ENCODE results near the gene ALDH7A1. TPM values are rescaled to one million over a fixed set of nuclear protein-coding genes. Genes with fewer than 3 reads are reported as not detected.
"Not testable (repeated sequence)": the region's sequence is repeated elsewhere in the genome, so short reads cannot be mapped to it uniquely, and the experiment has no call there.

ALDH7A1 gene
- total RNA-seq, 2 donors from 2014 or later, result 2.4 to 3.3 TPM

DNA sequence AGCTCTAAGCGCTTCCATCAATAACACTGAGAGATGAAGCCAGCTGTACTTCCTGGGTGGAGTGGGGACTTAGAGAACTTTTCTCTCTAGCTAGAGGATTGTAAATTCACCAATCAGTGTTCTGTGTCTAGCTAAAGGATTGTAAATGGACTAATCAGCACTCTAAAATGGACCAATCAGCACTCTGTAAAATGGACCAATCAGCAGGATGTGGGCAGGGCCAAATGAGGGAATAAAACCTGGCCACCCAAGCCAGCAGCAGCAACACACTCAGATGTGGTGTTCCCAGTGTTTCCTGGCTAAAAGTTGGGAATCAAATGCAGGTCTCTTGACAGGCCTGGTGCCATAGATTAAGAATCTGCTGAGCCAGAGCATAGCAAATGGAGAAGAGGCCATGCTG, 60.5 kb downstream of the ALDH7A1 start:
- no peaks in the 10 kb centered on the region for H3K9me3 Mint-ChIP-seq
- no peak overlapping the region for H3K4me3 Mint-ChIP-seq

DNA sequence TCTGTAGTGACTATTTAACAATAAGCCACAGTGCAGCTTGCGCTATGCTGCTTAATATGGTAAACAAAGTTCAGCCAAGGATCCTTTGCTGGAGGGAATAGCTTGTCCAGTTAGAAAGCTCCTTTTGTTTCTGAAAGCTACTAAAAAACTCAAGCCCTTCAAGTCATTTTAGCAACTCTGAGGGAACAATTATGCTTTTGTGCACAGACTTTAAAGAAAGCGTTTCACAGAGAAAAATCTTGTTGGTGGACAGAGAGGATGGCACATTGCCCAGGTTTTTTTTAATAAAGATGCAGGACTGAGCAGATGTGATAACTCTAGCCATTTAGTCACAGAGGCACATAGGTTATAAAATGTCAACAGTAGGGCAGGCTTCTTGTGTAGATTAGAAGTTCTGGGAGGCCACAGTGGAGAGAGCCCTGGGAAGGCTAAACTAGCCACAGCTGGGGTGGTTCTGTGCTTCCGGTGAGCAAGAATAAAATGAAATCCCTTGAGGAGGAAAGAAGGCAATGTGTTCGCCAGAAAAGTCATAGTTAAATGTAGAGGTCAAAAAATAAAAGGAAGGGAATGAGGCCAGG, 63.4 kb downstream of the ALDH7A1 start:
- Mint-ChIP-seq H3K27me3 (no peaks in the 10 kb centered on the region), H3K27ac (no peak overlapping the region), H3K9me3 (no peaks in the 10 kb centered on the region), H3K4me3 (no peak overlapping the region), H3K4me1 (no peaks in the 10 kb centered on the region), H3K36me3 (ENCODE audit: low read depth) (no peaks in the 10 kb centered on the region)
- ATAC-seq (replicated peaks), result no peak

More for the DNA sequence above, 60.5 kb downstream of the ALDH7A1 start:
- H3K36me3 Mint-ChIP-seq (ENCODE audit: low read depth), result no peaks in the 10 kb centered on the region
- no peaks in the 10 kb centered on the region for H3K4me1 Mint-ChIP-seq
- no peak for ATAC-seq (replicated peaks)
- H3K27ac Mint-ChIP-seq, result no peak overlapping the region
- no peaks in the 10 kb centered on the region for H3K27me3 Mint-ChIP-seq

DNA sequence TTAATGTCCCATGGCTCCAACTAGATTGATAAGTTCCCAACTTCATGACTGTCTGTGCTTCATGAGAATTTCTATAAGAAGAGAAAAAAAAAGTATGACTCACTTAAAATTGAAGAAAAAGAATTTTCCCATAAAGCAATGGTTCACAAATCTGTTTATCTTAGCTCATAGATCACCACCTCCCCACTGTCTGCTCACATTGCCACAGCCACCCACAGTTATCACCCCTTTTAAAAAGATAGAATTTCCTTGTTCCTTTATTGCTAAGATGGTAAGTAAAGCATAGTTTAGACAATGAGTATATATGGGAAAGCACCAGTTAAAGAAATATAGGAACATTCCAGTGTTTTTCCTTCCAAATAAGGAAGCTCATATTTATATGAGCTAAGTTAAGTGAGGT, 67.1 kb downstream of the ALDH7A1 start:
- H3K9me3 Mint-ChIP-seq, result no peaks in the 10 kb centered on the region
- H3K4me1 Mint-ChIP-seq, result no peaks in the 10 kb centered on the region

DNA sequence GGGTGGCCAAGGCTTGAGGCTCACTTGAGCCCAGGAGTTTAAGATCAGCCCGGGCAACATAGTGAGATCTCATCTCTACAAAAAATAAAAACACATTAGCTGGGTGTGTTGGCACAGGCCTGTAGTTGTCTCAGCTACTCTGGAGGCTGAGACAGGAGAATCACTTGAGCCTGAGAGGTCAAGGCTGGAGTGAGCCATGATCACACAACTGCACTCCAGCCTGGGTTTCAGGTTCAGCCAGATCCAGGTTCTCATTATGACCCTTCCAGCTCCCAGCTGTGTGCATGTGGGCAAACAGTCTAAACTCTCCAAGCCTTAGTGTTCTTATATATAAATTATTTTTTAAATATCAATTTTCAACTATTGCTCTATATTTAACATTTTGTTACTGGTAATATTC, 67.9 kb downstream of the ALDH7A1 start:
- no peaks in the 10 kb centered on the region for H3K9me3 Mint-ChIP-seq
- H3K36me3 Mint-ChIP-seq (ENCODE audit: low read depth), result no peaks in the 10 kb centered on the region
- H3K27me3 Mint-ChIP-seq, result no peaks in the 10 kb centered on the region
- no peaks in the 10 kb centered on the region for H3K4me1 Mint-ChIP-seq
- H3K27ac Mint-ChIP-seq, result no peak overlapping the region
- no peak overlapping the region for H3K4me3 Mint-ChIP-seq
- no peak for ATAC-seq (replicated peaks)

More for the DNA sequence above, 67.1 kb downstream of the ALDH7A1 start:
- Mint-ChIP-seq H3K36me3 (ENCODE audit: low read depth) (no peaks in the 10 kb centered on the region), H3K27me3 (no peaks in the 10 kb centered on the region), H3K27ac (no peak overlapping the region), H3K4me3 (no peak overlapping the region)
- no peak for ATAC-seq (replicated peaks)

DNA sequence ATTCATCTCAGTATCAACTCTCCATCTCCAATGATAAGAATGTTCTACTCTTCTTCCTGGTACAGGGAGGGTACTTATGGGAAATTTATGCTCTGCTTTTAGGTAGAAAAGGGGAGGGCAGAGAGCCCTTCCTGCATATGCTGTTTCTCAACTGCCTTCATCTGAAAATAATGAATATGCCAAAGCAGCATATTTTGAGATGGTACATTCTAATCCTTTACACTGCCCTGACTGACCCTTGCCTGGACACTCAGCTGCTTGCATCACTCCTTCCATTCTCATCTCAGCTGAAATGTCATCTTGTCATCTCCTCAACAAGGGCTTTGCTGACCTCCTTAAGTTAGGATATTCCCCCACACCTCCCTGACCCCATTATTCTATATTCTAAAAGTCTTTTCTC, 68.5 kb downstream of the ALDH7A1 start:
- Mint-ChIP-seq H3K36me3 (ENCODE audit: low read depth) (no peaks in the 10 kb centered on the region), H3K27me3 (no peaks in the 10 kb centered on the region), H3K27ac (no peak overlapping the region), H3K4me3 (no peak overlapping the region), H3K4me1 (no peaks in the 10 kb centered on the region), H3K9me3 (no peaks in the 10 kb centered on the region)
- ATAC-seq (replicated peaks), result no peak

DNA sequence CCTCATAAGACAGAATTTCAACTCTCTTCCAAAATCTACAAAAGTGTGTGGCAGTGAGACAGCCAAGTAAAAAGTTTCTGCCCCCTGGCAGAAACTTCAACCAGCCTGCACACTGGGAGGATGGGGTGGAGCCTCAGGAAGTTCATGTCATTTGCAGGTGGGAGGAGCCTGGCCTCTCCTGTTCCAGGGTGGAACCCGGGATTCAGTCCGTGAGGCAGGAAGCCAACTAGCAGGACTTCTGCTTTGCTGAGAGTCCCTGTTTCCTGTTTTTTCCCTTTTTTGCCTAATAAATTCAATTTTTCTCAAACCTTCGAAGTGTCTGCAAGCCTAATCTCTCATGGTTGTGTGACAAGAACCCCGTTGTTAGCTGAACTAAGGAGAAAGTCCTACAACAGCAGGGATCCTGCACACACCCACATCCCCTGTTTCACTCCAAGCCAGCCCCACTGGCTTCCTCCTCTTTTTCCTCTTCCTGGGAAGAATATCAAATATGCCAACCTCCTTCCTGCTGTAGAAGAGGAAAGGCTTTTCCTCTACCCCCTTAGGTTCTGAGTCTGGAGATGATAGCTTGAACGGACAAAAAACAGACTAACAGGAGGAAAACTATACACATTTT, 69.3 kb downstream of the ALDH7A1 start:
- no peak for ATAC-seq (replicated peaks)
- H3K27ac Mint-ChIP-seq, result no peak overlapping the region
- H3K4me1 Mint-ChIP-seq, result no peaks in the 10 kb centered on the region
- no peaks in the 10 kb centered on the region for H3K9me3 Mint-ChIP-seq
- no peak overlapping the region for H3K4me3 Mint-ChIP-seq
- no peaks in the 10 kb centered on the region for H3K27me3 Mint-ChIP-seq
- no peaks in the 10 kb centered on the region for H3K36me3 Mint-ChIP-seq (ENCODE audit: low read depth)

DNA sequence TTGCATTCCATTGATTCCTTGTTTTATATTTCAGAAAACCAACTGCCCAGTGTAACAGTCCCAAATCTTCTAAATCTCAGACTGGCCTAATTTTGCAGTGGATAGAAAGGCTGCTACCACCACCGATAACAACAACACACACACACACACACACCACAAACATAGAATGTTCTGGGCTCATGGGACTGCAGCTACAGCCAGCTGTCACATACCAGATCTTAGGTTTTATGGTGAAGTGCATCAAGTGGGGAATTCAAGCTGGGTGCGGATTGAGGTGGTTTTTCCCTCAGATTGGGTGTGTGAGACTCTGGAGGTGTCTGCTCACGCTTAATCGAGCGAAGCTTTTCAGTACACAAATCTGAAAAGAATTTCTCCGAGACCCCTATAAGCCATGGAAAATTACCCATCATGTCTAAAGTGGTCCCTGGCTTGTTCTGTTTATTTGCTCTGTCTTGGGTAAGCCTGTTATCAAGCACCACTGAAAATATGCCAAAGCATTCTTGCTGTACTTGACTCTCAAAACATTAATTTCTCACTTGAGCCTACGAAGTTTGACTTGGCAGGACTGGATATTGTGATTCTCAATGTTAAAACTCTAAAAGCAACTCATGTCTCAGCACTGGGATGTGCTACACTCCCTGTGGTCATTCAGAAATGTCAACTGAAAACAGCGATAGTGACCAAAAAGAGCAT, 71.1 kb downstream of the ALDH7A1 start:
- no peaks in the 10 kb centered on the region for H3K4me1 Mint-ChIP-seq
- no peak overlapping the region for H3K27ac Mint-ChIP-seq
- H3K9me3 Mint-ChIP-seq, result no peaks in the 10 kb centered on the region

DNA sequence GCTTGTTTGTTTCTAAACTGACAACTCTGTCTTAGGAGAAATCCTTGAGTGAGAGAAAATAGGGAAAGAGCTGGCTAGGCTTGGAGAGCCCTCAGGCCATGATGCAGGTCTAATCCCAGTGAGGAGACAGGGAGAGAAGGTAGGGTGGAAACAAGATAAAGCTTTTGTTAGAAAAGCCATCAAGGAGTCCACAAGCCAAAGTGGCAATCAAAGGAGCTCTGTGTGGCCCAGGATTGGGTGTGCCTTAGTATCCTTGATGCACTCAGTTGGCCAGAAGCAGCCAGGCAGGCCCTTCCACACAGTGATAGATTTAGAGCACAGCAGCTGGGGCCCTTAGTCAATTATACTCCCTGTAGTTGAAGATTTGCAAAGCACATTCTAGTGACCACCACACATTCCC, 73.9 kb downstream of the ALDH7A1 start:
- no peaks in the 10 kb centered on the region for H3K36me3 Mint-ChIP-seq (ENCODE audit: low read depth)
- no peaks in the 10 kb centered on the region for H3K27me3 Mint-ChIP-seq
- no peaks in the 10 kb centered on the region for H3K9me3 Mint-ChIP-seq
- no peak overlapping the region for H3K4me3 Mint-ChIP-seq
- no peaks in the 10 kb centered on the region for H3K4me1 Mint-ChIP-seq
- no peak overlapping the region for H3K27ac Mint-ChIP-seq
- no peak for ATAC-seq (replicated peaks)

More for the DNA sequence above, 71.1 kb downstream of the ALDH7A1 start:
- H3K27me3 Mint-ChIP-seq, result no peaks in the 10 kb centered on the region
- no peak for ATAC-seq (replicated peaks)
- no peak overlapping the region for H3K4me3 Mint-ChIP-seq
- no peaks in the 10 kb centered on the region for H3K36me3 Mint-ChIP-seq (ENCODE audit: low read depth)

DNA sequence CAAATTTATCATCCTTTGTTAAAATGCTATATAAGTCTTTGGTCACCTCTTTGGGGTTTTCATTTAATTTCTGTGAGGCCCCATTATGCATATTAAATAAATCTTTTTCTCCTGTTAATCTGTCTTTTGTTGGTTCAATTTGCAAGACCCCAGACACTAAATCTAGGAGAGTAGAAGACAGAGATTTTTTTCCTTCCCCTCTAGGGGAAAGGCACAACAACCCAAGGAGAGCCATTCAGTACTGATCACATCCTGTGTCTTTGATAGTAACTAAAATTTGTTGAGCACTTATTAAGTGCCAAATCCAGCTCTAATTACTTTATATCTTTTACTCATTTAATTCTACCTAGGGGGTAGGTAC, 74.4 kb downstream of the ALDH7A1 start:
- Mint-ChIP-seq H3K4me1 (no peaks in the 10 kb centered on the region), H3K27me3 (no peaks in the 10 kb centered on the region), H3K36me3 (ENCODE audit: low read depth) (no peaks in the 10 kb centered on the region), H3K9me3 (no peaks in the 10 kb centered on the region), H3K4me3 (no peak overlapping the region), H3K27ac (no peak overlapping the region)
- no peak for ATAC-seq (replicated peaks)

DNA sequence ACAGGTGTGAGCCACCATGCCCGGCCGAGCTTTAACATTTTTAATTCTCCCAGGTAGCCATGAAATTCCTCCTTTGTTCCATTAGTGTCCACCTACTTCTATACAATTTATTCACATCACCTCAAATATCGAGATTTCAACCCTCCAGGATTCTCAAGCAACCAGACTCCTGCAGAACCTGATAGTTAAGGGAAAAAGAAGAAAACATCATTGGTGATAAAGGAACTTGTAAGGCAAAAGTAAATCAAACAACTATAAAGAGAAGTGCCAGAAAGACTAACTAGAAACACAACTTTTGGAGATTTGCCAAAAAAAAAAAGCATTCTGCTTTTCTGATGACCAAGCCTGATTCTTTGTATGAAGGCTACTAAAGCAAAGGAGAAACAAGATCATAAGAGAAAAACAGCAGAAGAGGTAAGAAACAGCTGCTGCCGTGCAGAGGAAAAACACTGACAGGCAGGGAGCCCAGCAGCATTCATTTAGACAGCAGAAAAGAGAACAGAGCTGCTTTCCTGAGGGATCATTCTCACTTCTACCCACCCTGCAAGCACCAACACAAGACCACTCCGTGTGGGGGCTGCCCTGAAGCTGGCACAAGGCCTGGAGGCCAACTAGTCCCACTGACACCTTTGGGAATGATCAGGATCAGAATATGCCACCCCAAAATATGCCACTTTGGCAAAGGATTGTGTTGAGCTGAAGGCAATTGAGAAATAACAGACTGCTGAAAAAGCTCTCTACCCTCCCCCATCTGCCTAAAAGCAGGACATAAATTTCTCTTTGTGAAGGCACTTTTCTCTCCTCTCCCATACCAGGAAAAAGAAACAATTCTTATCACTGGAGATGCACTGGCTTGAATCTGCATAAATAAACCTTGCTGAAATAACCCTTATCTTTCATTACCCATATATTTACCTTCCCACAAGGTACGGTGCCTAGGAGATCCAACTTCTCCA, 75.1 kb downstream of the ALDH7A1 start:
- Mint-ChIP-seq H3K4me1 (no peaks in the 10 kb centered on the region), H3K27ac (no peak overlapping the region), H3K4me3 (no peak overlapping the region), H3K27me3 (no peaks in the 10 kb centered on the region), H3K36me3 (ENCODE audit: low read depth) (no peaks in the 10 kb centered on the region), H3K9me3 (no peaks in the 10 kb centered on the region)
- ATAC-seq (replicated peaks), result no peak

DNA sequence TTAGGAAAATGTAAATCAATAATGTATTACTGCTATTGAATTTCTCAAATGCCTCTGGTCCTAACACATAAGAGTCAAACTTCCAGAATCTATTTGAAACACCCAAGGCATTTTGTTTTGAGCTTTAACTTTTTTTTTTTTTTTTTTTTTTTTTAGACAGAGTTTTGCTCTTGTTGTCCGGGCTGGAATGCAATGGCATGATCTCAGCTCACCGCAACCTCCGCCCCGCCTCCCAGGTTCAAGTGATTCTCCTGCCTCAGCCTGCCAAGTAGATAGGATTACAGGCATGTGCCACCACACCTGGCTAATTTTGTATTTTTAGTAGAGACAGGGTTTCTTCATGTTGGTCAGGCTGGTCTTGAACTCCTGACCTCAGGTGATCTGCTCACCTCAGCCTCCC, 75.8 kb downstream of the ALDH7A1 start:
- not testable (repeated sequence) for H3K36me3 Mint-ChIP-seq (ENCODE audit: low read depth); H3K27ac Mint-ChIP-seq; ATAC-seq (replicated peaks); H3K4me3 Mint-ChIP-seq; H3K9me3 Mint-ChIP-seq; H3K4me1 Mint-ChIP-seq; H3K27me3 Mint-ChIP-seq

DNA sequence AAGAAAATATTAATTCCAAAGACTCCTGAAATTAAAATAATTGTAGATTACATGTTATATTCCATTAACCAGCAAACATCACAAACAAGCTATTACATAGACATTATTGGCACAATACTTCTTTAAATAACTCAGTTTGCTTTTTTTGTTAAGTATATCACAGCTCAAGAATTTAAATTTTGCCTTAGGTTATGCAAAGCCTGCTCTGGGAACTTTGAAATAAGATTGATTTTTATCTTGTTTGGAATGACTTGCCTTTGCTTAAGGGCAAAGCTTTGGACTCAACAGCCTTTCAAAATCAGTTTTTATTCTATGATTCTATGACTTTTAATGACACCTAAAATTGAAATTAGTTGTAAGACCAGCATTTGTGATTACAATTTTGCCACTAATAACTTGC, 78.2 kb downstream of the ALDH7A1 start:
- no peak for ATAC-seq (replicated peaks)
- Mint-ChIP-seq H3K4me3 (no peak overlapping the region), H3K4me1 (no peaks in the 10 kb centered on the region), H3K9me3 (no peaks in the 10 kb centered on the region), H3K27me3 (no peaks in the 10 kb centered on the region), H3K36me3 (ENCODE audit: low read depth) (no peaks in the 10 kb centered on the region), H3K27ac (no peak overlapping the region)

DNA sequence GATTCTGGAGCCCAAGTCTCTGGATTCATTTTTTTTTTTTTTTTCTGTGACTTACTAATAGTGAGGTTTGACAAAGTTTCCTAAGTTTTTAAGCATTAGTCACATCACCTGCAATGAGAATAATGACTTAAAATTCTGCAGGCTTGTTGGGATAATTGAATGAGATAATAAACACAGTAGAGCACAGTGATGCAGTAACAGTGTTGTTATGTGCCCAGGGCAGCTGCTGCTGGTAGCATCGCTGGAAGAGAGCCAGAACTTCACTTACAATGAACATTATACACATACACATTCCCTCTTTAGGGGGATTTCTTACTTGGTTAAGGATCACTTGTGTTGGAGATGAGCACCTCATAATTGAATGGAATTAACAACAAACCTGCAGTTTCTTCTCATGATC, 78.9 kb downstream of the ALDH7A1 start:
- H3K4me1 Mint-ChIP-seq, result no peaks in the 10 kb centered on the region
- no peak for ATAC-seq (replicated peaks)
- no peaks in the 10 kb centered on the region for H3K27me3 Mint-ChIP-seq

DNA sequence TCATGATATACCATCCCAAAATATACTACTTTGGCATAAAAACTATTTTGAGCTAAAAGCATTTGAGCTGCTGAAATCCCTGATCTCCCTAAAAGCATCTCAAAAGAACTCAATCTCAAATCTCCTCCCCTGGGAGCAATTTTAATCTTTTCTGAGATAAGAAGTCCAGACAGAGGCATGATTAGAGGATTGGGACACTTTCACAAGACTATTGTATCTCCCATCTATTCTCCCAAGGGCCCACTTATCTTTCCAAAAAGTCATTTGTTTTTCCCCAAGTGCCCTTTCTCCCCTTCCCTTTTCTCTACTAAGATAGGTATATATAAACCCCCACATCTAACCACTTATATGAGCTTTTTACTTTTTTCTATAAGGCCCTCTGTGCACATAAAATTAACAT, 79.7 kb downstream of the ALDH7A1 start:
- ATAC-seq (replicated peaks), result no peak
- Mint-ChIP-seq H3K4me1 (peaks cover 4% of the 10 kb centered on the region), H3K9me3 (no peaks in the 10 kb centered on the region), H3K4me3 (no peak overlapping the region), H3K27me3 (no peaks in the 10 kb centered on the region), H3K27ac (no peak overlapping the region), H3K36me3 (ENCODE audit: low read depth) (no peaks in the 10 kb centered on the region)

More for the DNA sequence above, 78.9 kb downstream of the ALDH7A1 start:
- no peak overlapping the region for H3K27ac Mint-ChIP-seq
- no peak overlapping the region for H3K4me3 Mint-ChIP-seq
- no peaks in the 10 kb centered on the region for H3K9me3 Mint-ChIP-seq
- no peaks in the 10 kb centered on the region for H3K36me3 Mint-ChIP-seq (ENCODE audit: low read depth)
